Stimulated activated CD4-positive, alpha-beta T cell treated with anti-CD3 and anti-CD28 coated beads, Interleukin-2, amount 100 ng/mL, for 48 hours (primary cell): Measurements from ENCODE around the gene OPRM1.
"Not testable (repeated sequence)": the region's sequence is repeated elsewhere in the genome, so short reads cannot be mapped to it uniquely, and the experiment has no call there.

Experiments
- DNase-seq, 2 donors: peaks; one replicate each; pipeline ENCODE4 v3.0.0-alpha.2; 2020

The OPRM1 gene

GRCh38 chr6:154213782-154214181 lies 174.7 kb downstream of the OPRM1 start:
- DNase-seq = no peak

DNA sequence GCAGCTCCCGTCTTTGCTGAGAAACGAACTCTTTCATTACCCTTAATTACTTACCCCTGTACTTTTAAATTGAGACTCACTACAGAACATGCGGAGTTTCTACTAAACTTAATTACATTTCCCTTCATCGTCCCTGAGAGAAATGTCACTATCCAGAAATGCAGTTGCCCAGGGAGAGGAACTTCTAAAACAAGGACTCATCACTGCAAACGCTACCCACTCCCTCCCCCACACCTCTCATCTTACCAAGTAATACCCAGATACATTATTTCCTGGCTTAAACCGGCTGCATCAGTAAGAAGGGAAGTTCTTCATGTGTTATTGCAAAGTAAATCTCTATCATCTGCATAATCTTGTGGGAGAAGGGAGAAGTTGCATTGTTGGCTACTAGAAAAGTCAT lies 179.3 kb downstream of the OPRM1 start:
- DNase-seq = no peak

DNA sequence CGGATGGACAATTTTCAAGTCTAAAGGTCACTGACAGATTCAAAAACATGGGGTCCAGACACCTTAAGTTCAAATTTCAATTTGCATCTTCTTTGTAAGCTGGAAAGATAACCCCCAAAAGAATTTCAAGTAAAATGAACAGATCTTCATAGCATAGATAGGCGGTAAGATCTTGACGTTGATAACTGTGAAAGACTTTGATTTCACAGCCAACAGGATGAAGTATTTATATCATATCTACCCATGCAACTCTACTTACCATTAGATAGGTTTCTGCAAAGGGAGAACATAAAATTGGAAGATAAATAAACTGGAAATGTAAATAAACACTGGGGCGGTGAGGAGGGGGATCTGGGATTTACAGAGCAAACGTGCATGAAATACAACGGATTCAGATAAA lies 179.7 kb downstream of the OPRM1 start:
- no peak for DNase-seq

DNA sequence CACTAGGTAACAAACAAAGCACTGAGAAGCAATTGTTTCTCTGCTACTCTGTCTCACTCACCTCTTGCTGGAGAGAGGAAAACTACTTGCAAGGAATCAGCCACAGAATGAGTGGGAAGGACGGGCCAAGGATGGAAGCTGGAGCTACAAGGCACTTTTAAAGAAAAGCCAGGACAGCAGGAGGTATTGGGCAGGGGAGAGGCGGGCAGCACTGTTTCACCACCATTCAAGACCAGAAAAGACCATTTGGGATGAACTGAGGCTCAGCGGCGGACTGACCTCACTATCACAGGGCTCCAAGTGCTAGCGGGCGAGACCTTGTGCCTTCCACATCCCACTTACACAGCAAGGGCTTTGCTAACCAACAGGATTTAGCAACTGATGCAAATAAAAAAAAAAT lies 180.2 kb downstream of the OPRM1 start:
- no peak for DNase-seq

- no peak for DNase-seq
These were observed 183.7 kb downstream of the OPRM1 start for GRCh38 chr6:154222716-154223115.

DNA sequence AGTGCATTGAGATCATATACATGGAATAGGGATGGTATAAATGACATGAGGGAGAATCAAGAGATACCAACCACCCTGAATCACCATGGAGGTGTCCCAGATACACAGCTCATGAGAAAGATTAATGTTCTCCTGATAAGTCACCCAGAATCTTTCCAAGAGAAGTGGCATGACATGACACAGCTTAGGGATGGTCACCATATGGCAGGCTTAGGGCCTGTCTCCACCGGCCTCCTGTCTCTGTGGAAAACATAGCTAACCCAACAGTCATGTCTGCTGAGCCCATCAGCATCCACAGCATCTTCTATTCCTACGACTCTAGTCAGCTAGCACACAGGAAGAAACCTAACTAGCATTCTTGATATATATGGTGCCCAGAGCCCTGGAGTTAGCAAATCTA lies 184.3 kb downstream of the OPRM1 start:
- DNase-seq = no peak

DNA sequence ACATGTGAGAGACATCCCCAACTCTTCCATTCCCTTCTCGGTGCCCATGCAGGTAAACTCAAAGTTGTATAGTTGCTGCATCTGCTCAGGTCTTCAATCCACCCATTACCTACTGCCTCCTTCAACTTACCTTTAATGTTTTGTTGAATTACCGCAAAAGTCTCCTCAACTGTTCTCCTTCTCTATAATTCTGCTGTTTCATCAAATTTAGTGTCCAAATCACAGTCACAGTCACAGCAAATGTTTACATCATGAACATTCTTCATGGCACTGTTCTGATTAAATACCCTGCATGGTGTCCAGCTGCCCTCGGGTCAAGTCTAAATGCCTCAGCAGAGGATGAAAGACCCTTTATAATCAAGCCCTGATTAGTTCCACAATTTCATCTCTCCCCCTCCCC lies 187.4 kb downstream of the OPRM1 start:
- DNase-seq = no peak

DNA sequence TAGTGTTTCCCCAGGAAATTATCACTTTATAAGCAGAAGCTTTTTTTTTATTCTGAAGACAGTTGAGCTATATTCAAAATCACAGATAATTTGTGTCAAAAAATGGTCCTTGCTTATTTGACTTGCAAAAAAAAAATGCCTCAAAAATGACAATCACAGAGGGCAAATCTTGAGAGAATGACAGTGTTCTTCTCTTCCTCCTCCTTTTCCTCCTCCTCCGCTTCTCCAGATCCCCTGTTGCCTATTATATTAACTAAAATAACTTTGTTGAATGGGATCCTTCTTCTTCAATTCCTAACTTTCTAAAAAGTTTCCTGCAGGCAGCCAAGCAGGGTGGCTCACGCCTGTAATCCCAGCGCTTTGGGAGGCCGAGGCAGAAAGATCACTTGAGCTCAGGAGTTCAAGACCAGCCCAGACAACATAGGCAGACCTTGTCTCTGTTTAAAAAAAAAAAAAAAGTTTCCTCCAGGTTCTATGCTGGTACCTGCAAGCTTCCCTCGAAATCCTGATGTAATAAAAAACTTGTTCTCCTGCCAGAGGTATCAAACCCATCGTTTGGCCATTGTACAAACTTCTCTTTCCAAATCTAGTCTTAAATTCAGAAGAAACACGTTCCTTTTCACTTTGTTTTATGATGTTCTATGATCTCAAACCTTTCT lies 189.0 kb downstream of the OPRM1 start:
- DNase-seq = no peak

GRCh38 chr6:154228521-154228905 lies 189.5 kb downstream of the OPRM1 start:
- DNase-seq = no peak

DNA sequence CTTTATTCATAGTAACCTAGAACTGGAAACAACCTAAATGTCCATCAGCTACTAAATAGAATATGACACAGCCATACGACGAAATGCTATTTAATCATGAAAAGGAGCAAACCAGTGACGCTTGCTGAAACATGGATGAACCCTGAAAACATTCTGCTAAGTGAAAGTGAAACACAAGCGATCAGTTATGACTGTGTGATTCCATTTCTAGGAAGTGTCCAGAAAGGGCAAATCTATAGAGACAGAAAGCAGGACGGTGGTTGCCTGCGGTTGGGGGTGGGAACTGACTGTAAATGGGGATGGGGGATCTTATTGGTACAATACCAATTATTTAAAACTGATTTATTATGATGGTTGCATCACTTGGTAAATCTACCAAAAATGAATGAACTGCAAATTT lies 190.7 kb downstream of the OPRM1 start:
- peak in 1 of 2 donors; percentile 44 for DNase-seq

GRCh38 chr6:154230393-154230792 lies 191.4 kb downstream of the OPRM1 start:
- DNase-seq = no peak

DNA sequence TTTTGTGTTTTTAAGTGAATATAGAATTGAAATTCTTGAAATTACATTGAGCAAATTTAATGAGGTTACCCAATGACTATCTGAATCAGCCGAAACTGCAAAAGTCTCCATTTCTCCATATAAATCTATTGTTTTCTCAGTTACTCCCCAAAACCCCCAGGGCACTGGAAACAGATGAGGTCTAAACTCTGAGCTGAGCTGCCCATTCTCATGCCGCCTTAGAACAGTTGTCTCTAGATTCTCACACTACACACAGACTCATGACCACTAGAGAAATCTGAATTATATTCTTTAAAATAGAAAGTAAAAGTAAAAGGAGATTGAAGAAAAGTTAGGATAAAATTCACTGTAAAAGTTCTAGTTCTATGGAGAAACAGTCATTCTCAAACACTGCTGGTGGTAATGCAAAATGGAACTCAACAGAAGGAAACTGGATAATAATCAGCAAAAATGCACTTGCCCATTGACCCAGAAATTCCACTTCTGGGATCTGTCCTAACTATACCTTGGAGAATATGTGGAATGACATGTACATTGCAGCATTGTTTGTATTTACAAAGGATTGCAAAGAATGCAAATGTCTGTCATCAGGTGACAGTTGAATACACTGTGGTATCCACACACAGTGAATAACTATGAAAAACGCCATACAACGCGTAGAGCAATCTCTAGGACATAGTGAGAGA lies 192.0 kb downstream of the OPRM1 start:
- DNase-seq = no peak

DNA sequence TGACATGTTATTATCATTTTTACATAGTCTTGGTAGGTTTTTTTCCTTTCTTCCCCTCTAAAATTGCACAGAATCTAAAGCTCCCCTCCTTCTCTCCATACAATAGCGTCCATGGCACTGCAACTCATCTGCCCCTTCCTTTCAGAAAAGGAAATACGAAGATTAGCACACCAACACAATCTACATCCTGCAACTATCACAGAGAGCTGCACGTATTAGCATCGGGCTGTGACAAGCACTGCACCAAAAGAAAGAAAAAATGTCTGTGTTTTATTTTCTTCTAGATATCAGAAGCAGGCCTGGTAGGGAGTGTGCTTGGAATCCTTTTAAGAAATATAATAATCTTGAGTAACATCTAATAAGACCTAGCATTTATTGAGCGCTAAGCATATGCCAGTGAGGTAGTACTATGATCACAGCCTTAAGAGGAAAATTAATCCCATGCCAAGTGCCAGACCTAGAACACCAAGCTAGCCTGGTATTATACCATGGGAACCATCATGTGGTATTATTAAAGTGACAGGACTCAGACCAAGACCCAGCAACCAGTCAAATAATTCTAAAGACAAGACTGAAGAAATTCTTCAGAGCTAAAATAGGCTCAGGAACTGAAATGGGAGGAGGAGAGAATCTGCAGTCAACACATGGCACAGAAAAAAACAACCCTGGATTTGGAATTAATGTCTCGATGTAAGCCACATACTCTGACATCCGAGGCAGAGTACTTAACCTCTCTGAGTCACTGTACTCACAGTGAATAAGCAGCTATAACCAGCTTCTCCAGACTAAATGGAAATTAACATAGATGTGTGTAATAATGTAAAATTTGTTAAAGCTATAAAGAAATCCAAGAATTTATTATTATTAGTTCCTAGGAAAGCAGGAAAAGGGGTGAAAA lies 193.2 kb downstream of the OPRM1 start:
- no peak for DNase-seq

DNA sequence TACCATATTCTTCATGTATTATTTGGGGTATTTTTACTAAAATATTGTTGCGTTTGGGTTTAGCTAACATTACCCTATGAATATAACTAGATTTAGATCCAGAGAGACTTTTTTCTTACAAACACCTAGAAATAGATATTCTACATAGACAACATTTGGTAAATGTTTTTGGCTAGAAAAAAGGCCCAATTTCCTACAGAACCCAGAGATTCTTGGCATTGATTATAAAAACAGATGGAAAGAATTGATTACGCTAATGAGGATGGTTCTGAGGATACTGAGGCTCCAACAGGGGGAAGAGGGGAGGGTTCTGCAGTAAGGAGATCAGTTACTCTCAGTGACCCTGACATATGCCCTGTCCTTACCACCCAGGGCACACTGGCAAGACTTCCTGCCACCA lies 194.3 kb downstream of the OPRM1 start:
- no peak for DNase-seq

GRCh38 chr6:154234019-154234772 lies 195.2 kb downstream of the OPRM1 start:
- no peak for DNase-seq

- DNase-seq = no peak
These were observed 197.7 kb downstream of the OPRM1 start for GRCh38 chr6:154236646-154237301.

DNA sequence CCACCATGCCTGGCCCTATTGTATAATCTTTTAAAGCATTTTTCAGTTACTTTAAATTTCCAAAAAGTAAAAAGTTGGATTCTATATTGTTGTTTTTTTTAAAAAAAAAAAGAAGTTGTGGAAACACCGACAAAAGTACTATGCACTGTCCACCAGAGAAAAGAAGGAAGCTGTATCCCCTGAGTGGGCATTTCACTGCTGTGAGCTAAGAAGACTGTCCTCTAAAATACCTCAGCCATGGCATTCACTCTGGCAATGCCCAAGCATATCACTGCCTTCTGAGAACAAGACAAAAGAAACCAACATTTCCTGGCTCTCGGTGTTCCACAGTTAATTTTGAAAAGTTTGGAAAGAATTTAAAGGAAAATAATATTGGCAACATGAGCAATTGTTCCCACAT lies 199.8 kb downstream of the OPRM1 start:
- DNase-seq = no peak

GRCh38 chr6:154239392-154239791 lies 200.4 kb downstream of the OPRM1 start:
- no peak for DNase-seq

DNA sequence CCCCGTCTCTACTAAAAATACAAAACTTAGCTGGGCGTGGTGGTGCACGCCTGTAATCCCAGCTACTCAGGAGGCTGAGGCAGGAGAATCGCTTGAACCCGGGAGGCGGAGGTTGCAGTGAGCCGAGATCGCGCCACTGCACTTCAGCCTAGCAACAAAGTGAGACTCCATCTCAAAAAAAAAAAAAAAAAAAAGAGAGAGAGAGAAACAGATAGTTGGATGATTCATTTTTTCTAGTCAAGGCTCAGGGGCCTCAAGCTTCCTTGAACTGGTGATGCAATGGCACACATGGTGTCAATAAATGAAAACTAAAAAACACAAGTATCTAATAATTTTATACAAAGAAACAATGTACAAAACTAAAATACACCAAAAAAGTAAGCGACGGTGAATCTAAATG lies 202.0 kb downstream of the OPRM1 start:
- DNase-seq = not testable (repeated sequence)

DNA sequence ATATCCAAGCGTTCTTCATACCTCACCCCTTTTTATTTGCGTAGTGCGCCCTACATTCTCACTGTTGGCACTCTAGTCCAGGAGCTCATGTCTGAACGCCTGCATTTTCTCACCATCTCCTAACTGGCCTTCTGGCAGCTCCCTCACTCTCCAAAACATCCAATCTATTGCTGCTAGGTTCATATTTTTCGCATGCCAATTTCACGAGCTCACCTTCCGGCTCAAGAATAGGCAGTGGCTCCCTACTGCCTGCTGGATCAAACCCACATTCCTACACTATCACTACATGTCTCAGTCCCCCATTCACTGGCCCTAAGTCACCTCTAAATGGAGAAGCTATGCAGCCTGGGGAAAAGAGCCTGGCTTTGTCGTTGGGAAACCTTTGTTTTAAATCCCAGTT lies 202.5 kb downstream of the OPRM1 start:
- no peak for DNase-seq

DNA sequence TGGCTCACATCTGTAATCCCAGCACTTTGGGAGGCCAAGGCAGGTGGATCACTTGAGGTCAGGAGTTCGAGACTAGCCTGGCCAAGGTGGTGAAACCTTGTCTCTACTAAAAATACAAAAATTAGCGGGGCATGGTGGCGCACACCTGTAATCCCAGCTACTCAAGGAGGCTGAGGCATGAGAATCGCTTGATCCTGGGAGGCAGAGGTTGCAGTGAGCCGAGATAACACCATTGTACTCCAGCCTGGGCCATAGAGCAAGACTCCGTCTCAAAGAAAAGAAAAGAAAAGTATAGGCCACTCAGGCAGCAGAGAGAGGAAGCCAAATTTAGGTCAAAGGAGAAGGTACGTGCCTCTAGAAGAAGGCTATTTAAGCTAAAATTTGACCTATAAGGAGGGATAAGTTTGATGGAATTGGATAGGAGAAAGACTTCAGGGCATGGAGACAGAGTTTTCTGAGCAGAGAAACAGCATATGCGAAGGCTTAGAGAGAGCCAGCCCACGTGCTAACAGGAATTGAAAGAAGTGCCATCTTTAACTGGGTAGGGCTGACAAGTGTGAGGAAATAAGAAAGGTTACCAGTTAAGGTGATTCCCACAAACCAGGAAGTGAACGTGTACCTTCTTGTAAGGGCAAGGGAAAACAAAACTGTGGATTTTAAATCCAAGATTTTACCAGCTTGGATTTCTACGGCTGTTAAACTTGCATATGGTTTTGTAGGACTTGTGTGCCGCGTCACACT lies 203.7 kb downstream of the OPRM1 start:
- no peak for DNase-seq
